Erythroblast (primary cell): Measurements from ENCODE around the gene WDR64.
A peak's percentile ranks its signal among the peaks of the same experiment; 100 is the strongest.
"Not testable (repeated sequence)": the region's sequence is repeated elsewhere in the genome, so short reads cannot be mapped to it uniquely, and the experiment has no call there.

Experiments used
- DNase-seq, 2 experiments: peaks; one replicate each; lab custom pipeline; 2025; lab: John Stamatoyannopoulos, UW
- GATA1 ChIP-seq: IDR thresholded peaks from 2 replicates; pipeline ENCODE4 v1.6.1; 2011; ENCODE audit warnings: low read depth, mild to moderate bottlenecking, control low read depth, low read length, moderate library complexity
- POLR2A ChIP-seq: IDR thresholded peaks from 2 replicates; pipeline ENCODE4 v1.6.1; 2011; ENCODE audit warnings: mild to moderate bottlenecking, low read length

Gene WDR64

GRCh38 chr1:241810769-241811405 is 158.8 kb downstream of the WDR64 start:
- no peak for DNase-seq
- TF ChIP-seq POLR2A: no peak
- no peak for TF ChIP-seq GATA1

GRCh38 chr1:241813768-241814320 is 161.8 kb downstream of the WDR64 start:
- no peak for DNase-seq
- no peak for TF ChIP-seq POLR2A
- TF ChIP-seq GATA1: no peak

GRCh38 chr1:241816008-241816407 is 163.9 kb downstream of the WDR64 start:
- no peak for DNase-seq
- no peak for TF ChIP-seq GATA1

- DNase-seq: no peak
- TF ChIP-seq POLR2A (no peak), GATA1 (no peak)
Observed at GRCh38 chr1:241817331-241817792, 165.3 kb downstream of the WDR64 start.

- no peak for TF ChIP-seq POLR2A
- no peak for TF ChIP-seq GATA1
- DNase-seq: no peak
Observed at GRCh38 chr1:241817956-241818612, 166.0 kb downstream of the WDR64 start.

- DNase-seq: no peak
- TF ChIP-seq GATA1 (no peak), POLR2A (no peak)
Observed at GRCh38 chr1:241819340-241819866, 167.3 kb downstream of the WDR64 start.

GRCh38 chr1:241821363-241821762 is 169.3 kb downstream of the WDR64 start:
- DNase-seq: no peak
- TF ChIP-seq GATA1 (no peak), POLR2A (no peak)

- DNase-seq: no peak
- TF ChIP-seq POLR2A (no peak), GATA1 (no peak)
Observed at GRCh38 chr1:241822846-241823245, 170.8 kb downstream of the WDR64 start.

GRCh38 chr1:241823925-241824324 is 171.8 kb downstream of the WDR64 start:
- TF ChIP-seq GATA1 (no peak), POLR2A (no peak)
- no peak for DNase-seq

GRCh38 chr1:241825581-241825980 is 173.5 kb downstream of the WDR64 start:
- TF ChIP-seq GATA1 (no peak), POLR2A (no peak)
- peak; percentile 23 to 38 for DNase-seq

GRCh38 chr1:241826613-241827012 is 174.5 kb downstream of the WDR64 start:
- DNase-seq: not testable (repeated sequence)

GRCh38 chr1:241827264-241827663 is 175.2 kb downstream of the WDR64 start:
- TF ChIP-seq POLR2A (no peak), GATA1 (no peak)
- DNase-seq: no peak

- no peak for TF ChIP-seq GATA1
- no peak for TF ChIP-seq POLR2A
- peak; percentile 11 to 32 for DNase-seq
Observed at GRCh38 chr1:241828463-241829021, 176.5 kb downstream of the WDR64 start.

GRCh38 chr1:241829468-241829867 is 177.4 kb downstream of the WDR64 start:
- TF ChIP-seq POLR2A (no peak), GATA1 (no peak)

More at GRCh38 chr1:241829468-241829867, 177.4 kb downstream of the WDR64 start:
- DNase-seq: no peak
